NCI-H526 treated with DMSO at 0.1 percent for 48 hours (cell line): ENCODE measurements around the gene ECT2L.

ENCODE experiments used
- DNase-seq: peaks from one replicate; lab custom pipeline; 2025; lab: John Stamatoyannopoulos, UW

The ECT2L gene

GRCh38 chr6:138795809-138796603 lies at the start of gene ECT2L:
TSS of gene ECT2L (plus strand) at chr6:138796087. CDS start at chr6:138813275, 17,188 bp downstream.
- peak; percentile 17 for DNase-seq

- DNase-seq, result no peak
Measured at GRCh38 chr6:138752017-138752416, 43.9 kb upstream of the ECT2L start.

- DNase-seq, result no peak
Measured at GRCh38 chr6:138757136-138757535, 38.8 kb upstream of the ECT2L start.

GRCh38 chr6:138765896-138766655 lies 29.8 kb upstream of the ECT2L start:
- peak; percentile 27 for DNase-seq

GRCh38 chr6:138769102-138769676 lies 26.7 kb upstream of the ECT2L start:
- DNase-seq, result no peak

GRCh38 chr6:138772596-138773176 lies 23.2 kb upstream of the ECT2L start:
- no peak for DNase-seq

- DNase-seq, result peak; percentile 95
Measured at GRCh38 chr6:138773177-138774091, 22.5 kb upstream of the ECT2L start, which contains the start of gene CCDC28A. TSS of gene CCDC28A (plus strand) at chr6:138773769. CDS start at chr6:138776121, 2,352 bp downstream.

GRCh38 chr6:138774370-138774769 lies 21.5 kb upstream of the ECT2L start:
- DNase-seq, result no peak

- no peak for DNase-seq
Measured at GRCh38 chr6:138776659-138777058, 19.2 kb upstream of the ECT2L start.

GRCh38 chr6:138778331-138778730 lies 17.6 kb upstream of the ECT2L start:
- DNase-seq, result no peak

GRCh38 chr6:138782243-138782642 lies 13.6 kb upstream of the ECT2L start:
- no peak for DNase-seq

GRCh38 chr6:138785079-138785478 lies 10.8 kb upstream of the ECT2L start:
- DNase-seq, result no peak

- DNase-seq, result no peak
Measured at GRCh38 chr6:138785980-138786379, 9.9 kb upstream of the ECT2L start.

GRCh38 chr6:138787138-138787537 lies 8.7 kb upstream of the ECT2L start:
- DNase-seq, result no peak

GRCh38 chr6:138796771-138797170 lies 884 bp downstream of the ECT2L start:
- no peak for DNase-seq

- DNase-seq, result no peak
Measured at GRCh38 chr6:138797806-138798446, 2.0 kb downstream of the ECT2L start.

GRCh38 chr6:138800377-138801150 lies 4.7 kb downstream of the ECT2L start:
- DNase-seq, result no peak

GRCh38 chr6:138803331-138803730 lies 7.4 kb downstream of the ECT2L start:
- DNase-seq, result no peak

- no peak for DNase-seq
Measured at GRCh38 chr6:138803861-138804260, 8.0 kb downstream of the ECT2L start.
